K562 (cell line): ENCODE data around the gene TPD52L1. TPM values are rescaled to one million over a fixed set of nuclear protein-coding genes. Genes with fewer than 3 reads are reported as not detected.

Source experiments
- ARID1B ChIP-seq: fragments of 450-650 bp; IDR thresholded peaks from 2 replicates; pipeline ENCODE4 v1.6.1; 2016; ENCODE audit warnings: antibody characterized with exemption, mild to moderate bottlenecking, inconsistent platforms
- CBX5 ChIP-seq: IDR thresholded peaks from 2 replicates; pipeline ENCODE4 v1.6.1; 2014; ENCODE audit warnings: low read depth, borderline replicate concordance
- CHD1 ChIP-seq: fragments of 200-600 bp; sonication (generic); IDR thresholded peaks from one replicate; pipeline ENCODE4 v1.6.1; 2012; ENCODE audit warnings: mild to moderate bottlenecking, moderate library complexity, low read length, inconsistent platforms
- CREBBP ChIP-seq: IDR thresholded peaks from one replicate; pipeline ENCODE4 v1.6.1; 2012; ENCODE audit warnings: low read depth, mild to moderate bottlenecking, control low read depth, inconsistent platforms, low read length
- ETV5 ChIP-seq: sonication (generic); formaldehyde crosslinking; IDR thresholded peaks from 2 replicates; pipeline ENCODE4 v1.4.0; 2020; ENCODE audit warnings: low read depth, mild to moderate bottlenecking, missing genetic modification reagents
- GATA2 ChIP-seq: sonication (generic); formaldehyde crosslinking; IDR thresholded peaks from 2 replicates; pipeline ENCODE4 v1.4.0; 2020; ENCODE audit warnings: mild to moderate bottlenecking, missing genetic modification reagents
- GATAD2B ChIP-seq: fragments of 450-650 bp; IDR thresholded peaks from 2 replicates; pipeline ENCODE4 v1.6.1; 2017; ENCODE audit warnings: mild to moderate bottlenecking, borderline replicate concordance
- MCM3 ChIP-seq: fragments of 450-650 bp; IDR thresholded peaks from 2 replicates; pipeline ENCODE4 v1.6.1; 2016
- MYC ChIP-seq, 2 experiments: fragments of 250-450 bp in 1 of 2; sonication (Bioruptor Pico) in 1 of 2; IDR thresholded peaks; 2 replicates each; pipeline versions ENCODE4 v1.5.1 to v1.6.1; 2012 to 2021; ENCODE audit warnings: low read depth in 2 of 2, borderline replicate concordance in 1 of 2, improper control_type of control experiment in 1 of 2, low read length in 1 of 2, mild to moderate bottlenecking in 1 of 2, moderate library complexity in 1 of 2
- NR2C2 ChIP-seq, 2 experiments: fragments of 200-800 bp in 1 of 2; sonication (Bioruptor generic) in 1 of 2; sonication (generic) in 1 of 2; formaldehyde crosslinking in 1 of 2; IDR thresholded peaks; 2 replicates each; pipeline versions ENCODE4 v1.6.1 to v1.8.0; 2016 to 2022; ENCODE audit warnings: mild to moderate bottlenecking in 1 of 2, missing compliant biosample characterization in 1 of 2, missing genetic modification characterization in 1 of 2, missing genetic modification reagents in 1 of 2
- SMARCA4 ChIP-seq: fragments of 450-650 bp; IDR thresholded peaks from 2 replicates; pipeline ENCODE4 v1.6.1; 2016
- TEAD2 ChIP-seq: fragments of 450-650 bp; IDR thresholded peaks from 2 replicates; pipeline ENCODE4 v1.6.1; 2016; ENCODE audit warnings: missing genetic modification characterization, control low read depth, missing compliant biosample characterization
- ZEB2 ChIP-seq: fragments of 450-650 bp; IDR thresholded peaks from 2 replicates; pipeline ENCODE4 v1.6.1; 2016
- ZNF146 ChIP-seq: IDR thresholded peaks from one replicate; pipeline ENCODE4 v1.6.1; 2018; ENCODE audit warnings: missing compliant biosample characterization; ENCODE audit not compliant: unreplicated experiment
- polyA plus RNA-seq, 8 experiments: library from polyadenylated mRNA; depleted of rRNA in 4 of 8; stranded (reverse) in 5 of 8; unstranded in 3 of 8; fragments of >200 nt; fragmentation: Nextera tagmentation in 2 of 8; fragmentation: Illumina TruSeq in 1 of 8; extraction: Ambion mirVana in 2 of 8; extraction: Trizol in 1 of 8; gene quantifications; 2 replicates each; pipeline versions ENCODE4 v1.2.1 to v1.2.3, GENCODE V29; 2011 to 2014; ENCODE audit warnings: inconsistent platforms in 1 of 8, missing spikeins in 1 of 8
- total RNA-seq, 7 experiments: library from RNA; depleted of rRNA in 6 of 7; stranded (reverse); fragments of >200 nt in 6 of 7; fragmentation: Illumina TruSeq in 2 of 7; extraction: Trizol in 2 of 7; gene quantifications; 2 replicates each; pipeline versions ENCODE4 v1.2.1 to v1.2.3, GENCODE V29; 2011 to 2021; ENCODE audit warnings: low replicate concordance in 1 of 7
- TF ChIP-seq, protein P1 (sequence below): fragments of 250-450 bp; sonication (Bioruptor Pico); IDR thresholded peaks from 2 replicates; pipeline ENCODE4 v1.8.0; 2021; ENCODE audit warnings: moderate library complexity, mild to moderate bottlenecking, inconsistent platforms
- TF ChIP-seq, protein P2 (sequence below): fragments of 200-800 bp; sonication (Bioruptor generic); IDR thresholded peaks from 2 replicates; pipeline ENCODE4 v1.6.1; 2016; ENCODE audit warnings: missing genetic modification characterization, missing compliant biosample characterization
- TF ChIP-seq, protein P3 (sequence below): sonication (generic); formaldehyde crosslinking; IDR thresholded peaks from 2 replicates; pipeline ENCODE4 v1.8.1; 2023; ENCODE audit warnings: mild to moderate bottlenecking, missing genetic modification reagents
- TF ChIP-seq, protein P4 (sequence below): fragments of 250-450 bp; sonication (Bioruptor Pico); IDR thresholded peaks from 2 replicates; pipeline ENCODE4 v1.8.0; 2022; ENCODE audit warnings: moderate library complexity, mild to moderate bottlenecking, inconsistent platforms

Gene TPD52L1
- total and polyA plus RNA-seq, 9 of the 15 experiments (the other 6 are each of a cell fraction or from before 2014, with no cell fraction given): 12.9 to 149 (median 75.7) TPM

DNA sequence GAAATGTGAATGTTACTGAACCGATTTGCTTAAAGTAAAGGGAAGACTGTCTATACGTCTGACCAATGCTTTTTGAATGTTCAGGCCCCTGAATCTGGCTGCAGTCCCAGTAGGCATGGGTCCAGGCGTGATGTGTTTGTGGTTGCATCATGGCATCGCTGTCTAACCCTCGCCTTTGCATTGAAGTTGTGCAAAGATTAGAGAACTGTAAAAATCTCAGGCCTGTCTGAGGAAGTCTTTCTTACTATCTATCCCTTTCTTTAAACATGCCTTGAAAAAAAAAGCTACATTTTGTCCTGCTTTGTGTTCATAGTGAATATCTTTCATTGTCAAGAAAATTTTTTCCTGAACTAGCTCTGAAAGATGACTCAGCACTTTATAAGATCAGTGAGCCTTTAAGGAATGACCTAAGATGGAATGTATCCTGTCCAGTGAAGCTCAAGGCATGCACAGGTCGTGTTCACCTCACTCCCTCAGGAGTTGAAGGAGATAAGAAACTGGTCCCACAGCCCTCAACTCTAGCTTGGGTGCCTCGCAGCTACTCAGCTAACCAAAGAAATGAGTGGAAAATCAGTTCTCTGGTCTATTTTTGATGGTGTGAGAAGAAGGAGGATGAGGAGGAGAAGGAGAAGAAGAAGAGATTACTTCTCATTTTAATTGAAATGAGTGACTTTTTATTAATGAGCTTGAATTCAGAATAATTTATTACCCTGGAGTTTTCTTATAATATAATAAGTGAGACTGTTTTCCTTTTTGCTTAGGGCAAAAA, 48.6 kb downstream of the TPD52L1 start (continued):
- TF ChIP-seq NR2C2 (CRISPR knock-in tag; IDR thresholded peaks at IDR 0.05) (no peak), NR2C2 (tag; IDR thresholded peaks at IDR 0.05) (peak; percentile 72), CREBBP (no peak), ZEB2 (peak; percentile 94), ARID1B (peak; percentile 77), CHD1 (no peak), MCM3 (no peak), GATA2 (no peak), TEAD2 (0 out of 2 replicates have a peak, but pooled peaks have one; percentile 22), ETV5 (CRISPR knock-in tag) (no peak), MYC (IDR thresholded peaks at IDR 0.05; ENCODE audit: low read depth, low read length) (peak; percentile 70), MYC (CRISPR knock-in tag; IDR thresholded peaks at IDR 0.05; ENCODE audit: borderline replicate concordance, low read depth) (no peak), ZNF146 (CRISPR knock-in tag) (no peak), CBX5 (no peak), GATAD2B (no peak), SMARCA4 (peak; percentile 90)
- TF ChIP-seq, protein P1, sequence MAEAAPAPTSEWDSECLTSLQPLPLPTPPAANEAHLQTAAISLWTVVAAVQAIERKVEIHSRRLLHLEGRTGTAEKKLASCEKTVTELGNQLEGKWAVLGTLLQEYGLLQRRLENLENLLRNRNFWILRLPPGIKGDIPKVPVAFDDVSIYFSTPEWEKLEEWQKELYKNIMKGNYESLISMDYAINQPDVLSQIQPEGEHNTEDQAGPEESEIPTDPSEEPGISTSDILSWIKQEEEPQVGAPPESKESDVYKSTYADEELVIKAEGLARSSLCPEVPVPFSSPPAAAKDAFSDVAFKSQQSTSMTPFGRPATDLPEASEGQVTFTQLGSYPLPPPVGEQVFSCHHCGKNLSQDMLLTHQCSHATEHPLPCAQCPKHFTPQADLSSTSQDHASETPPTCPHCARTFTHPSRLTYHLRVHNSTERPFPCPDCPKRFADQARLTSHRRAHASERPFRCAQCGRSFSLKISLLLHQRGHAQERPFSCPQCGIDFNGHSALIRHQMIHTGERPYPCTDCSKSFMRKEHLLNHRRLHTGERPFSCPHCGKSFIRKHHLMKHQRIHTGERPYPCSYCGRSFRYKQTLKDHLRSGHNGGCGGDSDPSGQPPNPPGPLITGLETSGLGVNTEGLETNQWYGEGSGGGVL (CRISPR knock-in tag): no peak
- TF ChIP-seq, protein P2, sequence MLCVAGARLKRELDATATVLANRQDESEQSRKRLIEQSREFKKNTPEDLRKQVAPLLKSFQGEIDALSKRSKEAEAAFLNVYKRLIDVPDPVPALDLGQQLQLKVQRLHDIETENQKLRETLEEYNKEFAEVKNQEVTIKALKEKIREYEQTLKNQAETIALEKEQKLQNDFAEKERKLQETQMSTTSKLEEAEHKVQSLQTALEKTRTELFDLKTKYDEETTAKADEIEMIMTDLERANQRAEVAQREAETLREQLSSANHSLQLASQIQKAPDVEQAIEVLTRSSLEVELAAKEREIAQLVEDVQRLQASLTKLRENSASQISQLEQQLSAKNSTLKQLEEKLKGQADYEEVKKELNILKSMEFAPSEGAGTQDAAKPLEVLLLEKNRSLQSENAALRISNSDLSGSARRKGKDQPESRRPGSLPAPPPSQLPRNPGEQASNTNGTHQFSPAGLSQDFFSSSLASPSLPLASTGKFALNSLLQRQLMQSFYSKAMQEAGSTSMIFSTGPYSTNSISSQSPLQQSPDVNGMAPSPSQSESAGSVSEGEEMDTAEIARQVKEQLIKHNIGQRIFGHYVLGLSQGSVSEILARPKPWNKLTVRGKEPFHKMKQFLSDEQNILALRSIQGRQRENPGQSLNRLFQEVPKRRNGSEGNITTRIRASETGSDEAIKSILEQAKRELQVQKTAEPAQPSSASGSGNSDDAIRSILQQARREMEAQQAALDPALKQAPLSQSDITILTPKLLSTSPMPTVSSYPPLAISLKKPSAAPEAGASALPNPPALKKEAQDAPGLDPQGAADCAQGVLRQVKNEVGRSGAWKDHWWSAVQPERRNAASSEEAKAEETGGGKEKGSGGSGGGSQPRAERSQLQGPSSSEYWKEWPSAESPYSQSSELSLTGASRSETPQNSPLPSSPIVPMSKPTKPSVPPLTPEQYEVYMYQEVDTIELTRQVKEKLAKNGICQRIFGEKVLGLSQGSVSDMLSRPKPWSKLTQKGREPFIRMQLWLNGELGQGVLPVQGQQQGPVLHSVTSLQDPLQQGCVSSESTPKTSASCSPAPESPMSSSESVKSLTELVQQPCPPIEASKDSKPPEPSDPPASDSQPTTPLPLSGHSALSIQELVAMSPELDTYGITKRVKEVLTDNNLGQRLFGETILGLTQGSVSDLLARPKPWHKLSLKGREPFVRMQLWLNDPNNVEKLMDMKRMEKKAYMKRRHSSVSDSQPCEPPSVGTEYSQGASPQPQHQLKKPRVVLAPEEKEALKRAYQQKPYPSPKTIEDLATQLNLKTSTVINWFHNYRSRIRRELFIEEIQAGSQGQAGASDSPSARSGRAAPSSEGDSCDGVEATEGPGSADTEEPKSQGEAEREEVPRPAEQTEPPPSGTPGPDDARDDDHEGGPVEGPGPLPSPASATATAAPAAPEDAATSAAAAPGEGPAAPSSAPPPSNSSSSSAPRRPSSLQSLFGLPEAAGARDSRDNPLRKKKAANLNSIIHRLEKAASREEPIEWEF: no peak
- TF ChIP-seq, protein P3, sequence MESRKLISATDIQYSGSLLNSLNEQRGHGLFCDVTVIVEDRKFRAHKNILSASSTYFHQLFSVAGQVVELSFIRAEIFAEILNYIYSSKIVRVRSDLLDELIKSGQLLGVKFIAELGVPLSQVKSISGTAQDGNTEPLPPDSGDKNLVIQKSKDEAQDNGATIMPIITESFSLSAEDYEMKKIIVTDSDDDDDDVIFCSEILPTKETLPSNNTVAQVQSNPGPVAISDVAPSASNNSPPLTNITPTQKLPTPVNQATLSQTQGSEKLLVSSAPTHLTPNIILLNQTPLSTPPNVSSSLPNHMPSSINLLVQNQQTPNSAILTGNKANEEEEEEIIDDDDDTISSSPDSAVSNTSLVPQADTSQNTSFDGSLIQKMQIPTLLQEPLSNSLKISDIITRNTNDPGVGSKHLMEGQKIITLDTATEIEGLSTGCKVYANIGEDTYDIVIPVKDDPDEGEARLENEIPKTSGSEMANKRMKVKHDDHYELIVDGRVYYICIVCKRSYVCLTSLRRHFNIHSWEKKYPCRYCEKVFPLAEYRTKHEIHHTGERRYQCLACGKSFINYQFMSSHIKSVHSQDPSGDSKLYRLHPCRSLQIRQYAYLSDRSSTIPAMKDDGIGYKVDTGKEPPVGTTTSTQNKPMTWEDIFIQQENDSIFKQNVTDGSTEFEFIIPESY (CRISPR knock-in tag): no peak
- TF ChIP-seq, protein P4, sequence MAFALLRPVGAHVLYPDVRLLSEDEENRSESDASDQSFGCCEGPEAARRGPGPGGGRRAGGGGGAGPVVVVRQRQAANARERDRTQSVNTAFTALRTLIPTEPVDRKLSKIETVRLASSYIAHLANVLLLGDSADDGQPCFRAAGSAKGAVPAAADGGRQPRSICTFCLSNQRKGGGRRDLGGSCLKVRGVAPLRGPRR (CRISPR knock-in tag): 0 out of 2 replicates have a peak, but pooled peaks have one; percentile 16
